GOT3 (cell line): ENCODE results near the gene ARSJ.
"Not testable (repeated sequence)": the region's sequence is repeated elsewhere in the genome, so short reads cannot be mapped to it uniquely, and the experiment has no call there.

ENCODE experiments used
- DNase-seq: peaks from one replicate; lab custom pipeline; 2025; ENCODE audit warnings: mixed read lengths; lab: John Stamatoyannopoulos, UW

The ARSJ gene

GRCh38 chr4:113979148-113979904 is at the start of gene ARSJ:
ARSJ (minus strand) TSS chr4:113979647; CDS start chr4:113978834, 813 bp downstream.
- peak; percentile 24 for DNase-seq

GRCh38 chr4:114028071-114028470 is 48.6 kb upstream of the ARSJ start:
- DNase-seq = no peak

- DNase-seq = no peak
Observed at GRCh38 chr4:114027596-114027995, 48.1 kb upstream of the ARSJ start.

GRCh38 chr4:114026447-114026846 is 47.0 kb upstream of the ARSJ start:
- DNase-seq = no peak

GRCh38 chr4:114025176-114025777 is 45.8 kb upstream of the ARSJ start:
- DNase-seq = no peak

DNA sequence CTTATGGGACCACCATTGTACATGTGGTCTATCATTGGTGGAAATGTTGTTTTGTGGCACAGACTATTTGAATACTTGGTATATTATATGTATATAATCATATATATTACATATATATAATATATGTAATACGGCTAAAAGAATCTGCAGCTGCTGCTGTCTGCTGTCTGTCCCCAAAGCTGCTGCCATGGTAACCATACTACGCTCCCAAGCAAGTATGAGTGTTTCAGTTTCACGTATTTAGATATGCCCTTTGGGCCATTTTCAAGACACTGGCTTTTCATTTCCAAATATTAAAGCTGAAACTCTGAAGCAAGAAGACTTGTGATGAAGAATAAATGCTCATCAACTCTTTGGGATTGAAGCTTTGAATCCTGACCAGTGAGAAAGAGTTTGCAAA is 42.0 kb upstream of the ARSJ start:
- no peak for DNase-seq

- DNase-seq = no peak
Observed at GRCh38 chr4:114019969-114020358, 40.5 kb upstream of the ARSJ start.

DNA sequence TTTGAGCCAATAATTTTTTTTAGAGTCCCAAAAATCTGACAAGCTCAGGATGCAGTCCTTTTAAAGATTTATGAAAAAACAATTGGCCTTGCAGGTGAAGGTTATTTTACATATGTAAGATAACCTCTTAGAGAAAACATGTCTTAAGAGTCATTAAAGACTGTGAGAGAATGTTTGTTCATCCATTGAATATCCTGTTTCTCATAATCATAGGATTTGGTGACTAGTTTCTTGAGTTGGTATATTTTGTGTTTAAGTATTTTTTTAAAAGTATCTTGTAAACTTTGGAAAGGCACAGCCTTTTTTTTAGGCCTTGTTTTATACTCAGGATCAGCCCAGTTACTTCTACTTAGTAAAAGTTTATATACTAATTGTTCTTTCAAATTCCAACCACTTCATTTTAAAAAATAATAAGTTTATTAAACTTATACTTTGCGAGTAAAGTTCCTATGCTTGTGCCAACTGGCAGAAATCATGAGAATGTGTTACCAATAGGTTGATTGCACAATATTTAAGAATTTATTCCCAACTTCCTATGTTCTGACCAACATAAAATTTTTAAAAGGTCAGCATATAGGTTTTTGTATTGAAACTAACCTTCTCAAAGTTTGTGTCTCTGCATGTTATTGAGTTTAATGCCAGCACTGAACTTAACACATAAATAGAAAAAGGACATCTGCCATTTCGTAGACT is 40.0 kb upstream of the ARSJ start:
- no peak for DNase-seq

GRCh38 chr4:114017120-114017917 is 37.9 kb upstream of the ARSJ start:
- no peak for DNase-seq

- DNase-seq = no peak
Observed at GRCh38 chr4:114015444-114015899, 36.0 kb upstream of the ARSJ start.

DNA sequence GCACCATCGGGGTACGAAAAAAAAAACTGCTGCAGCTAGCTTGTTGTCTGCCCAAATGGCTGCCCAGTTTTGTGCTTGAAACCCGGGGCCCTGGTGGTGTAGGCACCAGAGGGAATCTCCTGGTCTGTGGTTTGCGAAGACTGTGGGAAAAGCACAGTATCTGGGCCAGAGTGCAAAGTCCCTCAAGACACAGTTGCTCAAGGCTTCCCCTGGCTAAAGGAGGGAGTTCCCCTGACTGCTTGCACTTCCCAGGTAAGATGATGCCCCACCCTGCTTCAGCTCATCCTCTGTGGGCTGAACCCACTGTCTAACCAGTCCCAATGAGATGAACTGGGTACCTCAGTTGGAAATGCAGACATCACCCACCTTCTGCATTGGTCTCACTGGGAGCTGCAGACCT is 33.8 kb upstream of the ARSJ start:
- not testable (repeated sequence) for DNase-seq

- DNase-seq = no peak
Observed at GRCh38 chr4:114012749-114013148, 33.3 kb upstream of the ARSJ start.

DNA sequence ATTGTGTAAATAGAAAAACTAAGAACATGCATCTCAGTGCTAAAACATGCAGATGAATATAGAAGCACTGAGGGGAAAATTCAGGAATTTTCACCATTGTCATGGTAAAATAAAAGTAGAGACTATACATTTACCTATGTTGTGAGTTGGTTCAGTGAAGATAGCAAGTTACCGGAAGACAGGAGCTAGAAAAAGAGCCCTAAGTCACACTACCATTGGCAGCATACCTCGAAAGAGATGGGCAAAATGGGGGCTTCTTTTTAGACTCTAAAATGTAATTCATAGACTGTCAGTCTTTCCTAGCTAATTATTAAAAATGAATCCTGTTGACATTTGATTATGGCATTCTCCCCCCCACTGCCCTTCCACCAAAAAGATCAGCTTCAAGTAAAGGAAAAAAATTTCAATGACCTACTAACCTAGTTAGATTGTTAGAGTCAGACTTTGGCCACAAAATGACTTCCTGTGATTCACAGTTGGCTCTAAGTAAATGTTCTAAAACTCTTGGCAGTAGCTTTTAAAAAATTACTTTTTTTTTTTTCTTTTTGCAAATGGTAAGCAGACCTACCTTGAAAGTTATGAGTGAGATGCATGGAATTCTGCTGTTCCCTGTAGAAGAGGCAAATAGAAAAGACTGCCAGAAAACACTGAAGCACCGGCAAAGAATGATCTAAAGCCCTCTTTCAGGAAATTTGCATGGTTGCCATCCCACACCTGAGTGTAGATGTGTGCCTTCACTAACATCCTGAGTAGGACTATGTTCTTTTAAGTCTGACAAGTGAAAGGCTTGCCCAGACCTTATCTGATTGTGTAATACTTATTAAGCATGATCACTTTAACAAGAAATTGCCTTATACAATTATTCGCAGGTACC is 26.4 kb upstream of the ARSJ start:
- no peak for DNase-seq

- DNase-seq = not testable (repeated sequence)
Observed at GRCh38 chr4:114004483-114005226, 25.2 kb upstream of the ARSJ start.

DNA sequence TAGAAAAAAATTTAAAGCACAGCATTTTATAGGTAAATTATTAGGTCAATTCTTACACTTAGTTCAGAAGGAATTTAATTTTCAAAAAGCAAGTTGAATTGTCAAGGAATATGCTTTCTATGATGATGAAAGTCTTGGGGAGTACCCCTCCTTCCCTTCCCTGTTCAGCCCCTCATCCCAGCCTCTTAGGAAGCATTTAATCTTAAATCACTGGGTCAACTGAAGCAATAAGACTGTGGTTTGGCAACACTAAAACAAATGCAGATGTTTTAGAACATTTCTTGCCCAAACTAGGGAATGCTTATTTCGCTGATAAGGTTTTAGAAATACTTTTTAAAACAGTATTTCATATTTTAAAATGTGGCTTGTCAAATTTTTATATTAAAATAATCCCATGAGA is 19.1 kb upstream of the ARSJ start:
- DNase-seq = no peak

GRCh38 chr4:113998079-113998478 is 18.6 kb upstream of the ARSJ start:
- DNase-seq = no peak

DNA sequence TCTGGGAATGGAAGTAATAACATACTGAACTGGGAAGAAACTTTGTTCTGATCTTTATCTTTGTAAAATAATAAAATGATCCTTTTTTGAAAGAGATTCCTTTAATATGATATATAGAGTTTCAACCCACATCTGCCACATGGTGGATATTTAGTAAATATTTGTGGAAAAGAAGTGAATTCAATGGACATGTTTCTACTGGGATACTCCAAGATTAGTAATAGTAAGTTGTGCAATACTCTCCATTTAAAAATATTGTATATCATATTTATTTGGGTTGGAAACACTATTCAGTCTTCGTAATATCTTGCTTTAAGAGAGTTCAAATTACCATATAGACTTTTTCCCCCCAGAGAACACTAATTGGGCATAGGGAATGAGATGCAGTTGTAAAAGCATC is 17.8 kb upstream of the ARSJ start:
- DNase-seq = no peak

DNA sequence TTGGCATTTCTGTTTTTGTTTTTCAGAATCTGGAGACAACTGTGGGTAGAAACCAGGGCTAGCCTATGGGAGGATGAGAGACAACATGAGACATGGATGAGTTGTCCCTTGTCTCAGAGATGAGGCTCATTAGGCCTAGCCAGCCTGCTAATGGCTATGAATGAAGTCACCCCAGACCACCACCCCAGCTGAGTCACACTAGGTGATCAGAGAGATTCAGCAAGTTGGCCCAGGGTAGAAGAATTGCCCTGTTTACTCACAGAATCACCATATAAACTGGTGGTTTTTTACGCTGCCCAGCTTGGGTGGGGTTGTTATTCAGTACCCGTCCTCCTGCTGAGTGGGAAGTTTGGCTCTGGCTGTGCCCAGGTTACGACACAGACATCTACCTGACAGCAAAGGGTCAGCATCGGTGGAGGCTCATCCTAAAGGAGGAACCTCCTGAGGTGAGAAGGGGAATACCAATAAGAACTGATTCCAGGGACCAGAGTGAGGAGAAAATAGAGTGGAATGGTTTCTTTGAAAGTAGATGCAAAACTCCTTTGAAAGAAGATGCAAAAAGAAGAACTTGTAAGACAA is 17.2 kb upstream of the ARSJ start:
- DNase-seq = no peak

- no peak for DNase-seq
Observed at GRCh38 chr4:113993887-113994286, 14.4 kb upstream of the ARSJ start.

DNA sequence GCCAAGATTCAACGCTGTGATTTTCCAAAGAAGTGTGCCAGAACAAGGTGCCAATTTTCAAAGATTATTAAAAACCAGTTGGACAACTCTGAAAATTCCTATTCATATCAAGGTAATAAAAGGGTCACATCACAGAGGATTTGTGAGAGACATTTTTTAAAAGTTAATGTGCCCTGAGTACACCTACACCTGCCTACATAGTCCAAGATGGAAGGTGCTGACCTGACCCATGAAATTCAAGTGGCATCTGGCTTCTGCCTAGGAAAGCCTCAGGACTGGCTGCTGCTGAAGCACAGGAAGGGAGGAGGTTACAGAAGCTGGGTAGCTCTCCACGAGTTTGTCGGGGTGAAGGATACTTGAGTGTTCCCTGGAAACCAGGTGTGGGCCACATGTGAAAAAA is 11.4 kb upstream of the ARSJ start:
- DNase-seq = no peak
